ENCODE data around the gene ZDHHC4.

DNA sequence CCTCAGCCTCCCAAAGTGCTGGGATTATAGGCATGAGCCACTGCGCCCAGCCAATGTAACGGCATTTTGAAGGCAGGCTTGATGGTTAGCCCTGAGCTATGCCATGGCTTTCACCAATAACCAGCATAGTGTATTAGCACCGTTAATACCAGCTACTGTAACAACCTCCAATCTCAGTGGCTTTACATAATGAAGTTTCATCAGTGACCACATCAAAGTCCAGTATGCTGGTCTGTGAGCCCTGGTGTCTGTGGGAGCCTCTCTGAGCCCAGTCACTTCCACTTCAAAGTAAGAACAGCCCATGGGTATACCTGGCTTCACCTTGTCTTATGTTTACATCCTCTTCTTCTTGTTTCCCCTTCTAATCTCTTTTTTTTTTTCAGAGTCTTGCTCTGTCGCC, 11.6 kb upstream of the ZDHHC4 start:
- TF ChIP-seq, protein P1, sequence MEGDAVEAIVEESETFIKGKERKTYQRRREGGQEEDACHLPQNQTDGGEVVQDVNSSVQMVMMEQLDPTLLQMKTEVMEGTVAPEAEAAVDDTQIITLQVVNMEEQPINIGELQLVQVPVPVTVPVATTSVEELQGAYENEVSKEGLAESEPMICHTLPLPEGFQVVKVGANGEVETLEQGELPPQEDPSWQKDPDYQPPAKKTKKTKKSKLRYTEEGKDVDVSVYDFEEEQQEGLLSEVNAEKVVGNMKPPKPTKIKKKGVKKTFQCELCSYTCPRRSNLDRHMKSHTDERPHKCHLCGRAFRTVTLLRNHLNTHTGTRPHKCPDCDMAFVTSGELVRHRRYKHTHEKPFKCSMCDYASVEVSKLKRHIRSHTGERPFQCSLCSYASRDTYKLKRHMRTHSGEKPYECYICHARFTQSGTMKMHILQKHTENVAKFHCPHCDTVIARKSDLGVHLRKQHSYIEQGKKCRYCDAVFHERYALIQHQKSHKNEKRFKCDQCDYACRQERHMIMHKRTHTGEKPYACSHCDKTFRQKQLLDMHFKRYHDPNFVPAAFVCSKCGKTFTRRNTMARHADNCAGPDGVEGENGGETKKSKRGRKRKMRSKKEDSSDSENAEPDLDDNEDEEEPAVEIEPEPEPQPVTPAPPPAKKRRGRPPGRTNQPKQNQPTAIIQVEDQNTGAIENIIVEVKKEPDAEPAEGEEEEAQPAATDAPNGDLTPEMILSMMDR (IDR thresholded peaks at IDR 0.05): no peak
- no peak for TF ChIP-seq POLR2A (IDR thresholded peaks at IDR 0.05)
